ENCODE results near the gene EXOC3L1. TPM values are rescaled to one million over a fixed set of nuclear protein-coding genes. Genes with fewer than 3 reads are reported as not detected.
A peak's percentile ranks its signal among the peaks of the same experiment; 100 is the strongest.

The EXOC3L1 gene
- total and polyA plus RNA-seq, 2 of the 13 experiments (the other 11 are each of a cell fraction or from before 2014, with no cell fraction given): 0.12 TPM; not detected in 1

GRCh38 chr16:67149276-67150046, 40.5 kb downstream of the EXOC3L1 start (continued):
- TF ChIP-seq RAD51 (IDR thresholded peaks at IDR 0.05; ENCODE audit: borderline replicate concordance) (no peak), ZNF44 (CRISPR knock-in tag; IDR thresholded peaks at IDR 0.05) (no peak), ZNF34 (CRISPR knock-in tag; IDR thresholded peaks at IDR 0.05; ENCODE audit: borderline replicate concordance) (no peak), ZNF598 (CRISPR knock-in tag; IDR thresholded peaks at IDR 0.05; ENCODE audit: borderline replicate concordance) (no peak), THAP7 (CRISPR knock-in tag; IDR thresholded peaks at IDR 0.05) (no peak), ZNF326 (CRISPR knock-in tag; IDR thresholded peaks at IDR 0.05; ENCODE audit: borderline replicate concordance) (no peak), AKAP8 (CRISPR knock-in tag; IDR thresholded peaks at IDR 0.05) (peak; percentile 68; the same call in 1 of the 2 replicates), ATF1 (CRISPR knock-in tag; IDR thresholded peaks at IDR 0.05) (no peak), ZNF142 (CRISPR knock-in tag; IDR thresholded peaks at IDR 0.05) (peak; percentile 20; the same call in 1 of the 2 replicates), ZNF687 (CRISPR knock-in tag; IDR thresholded peaks at IDR 0.05) (peak; percentile 53; the same call in 1 of the 2 replicates), ZNF33A (CRISPR knock-in tag; IDR thresholded peaks at IDR 0.05; ENCODE audit: borderline replicate concordance) (no peak), SATB2 (CRISPR knock-in tag; IDR thresholded peaks at IDR 0.05) (no peak), AHR (CRISPR knock-in tag; IDR thresholded peaks at IDR 0.05) (no peak), ZNF230 (CRISPR knock-in tag; IDR thresholded peaks at IDR 0.05) (no peak), CENPBD1 (CRISPR knock-in tag; IDR thresholded peaks at IDR 0.05; ENCODE audit: borderline replicate concordance, low read depth) (no peak), ZNF580 (CRISPR knock-in tag; IDR thresholded peaks at IDR 0.05; ENCODE audit: borderline replicate concordance, low read depth) (no peak), AGO1 (IDR thresholded peaks at IDR 0.05; ENCODE audit: low read depth, low read length, poor library complexity, severe bottlenecking) (peak; percentile 95), NR2F2 (IDR thresholded peaks at IDR 0.05; ENCODE audit: borderline replicate concordance, low read depth) (no peak)

Data from HepG2 (cell line).